HepG2 (cell line): ENCODE data around the gene ATG13. TPM values are rescaled to one million over a fixed set of nuclear protein-coding genes. Genes with fewer than 3 reads are reported as not detected.

Experiments
- DPF2 ChIP-seq: sonication (generic); formaldehyde crosslinking; IDR thresholded peaks from 2 replicates; pipeline ENCODE4 v1.4.0; 2020; ENCODE audit warnings: mild to moderate bottlenecking, low read depth, missing genetic modification reagents, borderline replicate concordance
- EHMT2 ChIP-seq: fragments of 200-600 bp; sonication (generic); IDR thresholded peaks from 2 replicates; pipeline ENCODE4 v1.7.0; 2017; ENCODE audit warnings: antibody characterized with exemption, low read depth, low read length, borderline replicate concordance
- FOSL2 ChIP-seq: sonication (generic); formaldehyde crosslinking; IDR thresholded peaks from 2 replicates; pipeline ENCODE4 v1.4.0; 2020; ENCODE audit warnings: missing genetic modification reagents
- FOXM1 ChIP-seq: sonication (generic); formaldehyde crosslinking; IDR thresholded peaks from 2 replicates; pipeline ENCODE4 v1.5.0; 2020; ENCODE audit warnings: missing genetic modification reagents
- HOXA5 ChIP-seq: sonication (generic); formaldehyde crosslinking; IDR thresholded peaks from 2 replicates; pipeline ENCODE4 v1.4.0; 2020; ENCODE audit warnings: missing genetic modification reagents
- PHB2 ChIP-seq: fragments of 450-650 bp; IDR thresholded peaks from 2 replicates; pipeline ENCODE4 v1.6.1; 2018; ENCODE audit not compliant: partially characterized antibody
- REL ChIP-seq: sonication (generic); formaldehyde crosslinking; conservative IDR thresholded peaks from 2 replicates; pipeline ENCODE4 v1.8.0; 2022; ENCODE audit warnings: mild to moderate bottlenecking, missing genetic modification reagents, moderate library complexity
- SMAD1 ChIP-seq: sonication (generic); formaldehyde crosslinking; IDR thresholded peaks from 2 replicates; pipeline ENCODE4 v1.4.0; 2020; ENCODE audit warnings: missing genetic modification reagents, low read depth, mild to moderate bottlenecking, borderline replicate concordance
- TOE1 ChIP-seq: sonication (generic); formaldehyde crosslinking; IDR thresholded peaks from 2 replicates; pipeline ENCODE4 v1.4.0; 2020; ENCODE audit warnings: mild to moderate bottlenecking, missing genetic modification reagents
- ZKSCAN8 ChIP-seq: IDR thresholded peaks from 2 replicates; pipeline ENCODE4 v1.6.1; 2016; ENCODE audit warnings: borderline replicate concordance, missing genetic modification reagents, missing compliant biosample characterization
- ZNF12 ChIP-seq: sonication (generic); formaldehyde crosslinking; IDR thresholded peaks from 2 replicates; pipeline ENCODE4 v1.5.0; 2020; ENCODE audit warnings: missing genetic modification reagents
- ZNF577 ChIP-seq: sonication (generic); formaldehyde crosslinking; IDR thresholded peaks from 2 replicates; pipeline ENCODE4 v1.4.0; 2020; ENCODE audit warnings: mild to moderate bottlenecking, low read depth, missing genetic modification reagents, borderline replicate concordance
- ZNF615 ChIP-seq: sonication (generic); formaldehyde crosslinking; IDR thresholded peaks from 2 replicates; pipeline ENCODE4 v1.5.0; 2020; ENCODE audit warnings: mild to moderate bottlenecking, missing genetic modification reagents, borderline replicate concordance
- polyA plus RNA-seq, 8 experiments: library from polyadenylated mRNA; depleted of rRNA in 3 of 8; stranded (reverse) in 7 of 8; unstranded in 1 of 8; fragments of >200 nt; fragmentation: Illumina TruSeq in 4 of 8; extraction: Trizol in 4 of 8; gene quantifications; 2 replicates each; pipeline versions ENCODE4 v1.2.1 to v1.2.3, GENCODE V29; 2011 to 2016; ENCODE audit warnings: low read depth in 4 of 8, missing spikeins in 1 of 8, mixed read lengths in 1 of 8; ENCODE audit not compliant: insufficient read depth in 1 of 8
- total RNA-seq, 5 experiments: library from RNA; depleted of rRNA; stranded (reverse); fragments of >200 nt; fragmentation: Illumina TruSeq; extraction: Trizol; gene quantifications; 2 replicates each; pipeline ENCODE4 v1.2.3, GENCODE V29; 2016; ENCODE audit warnings: low read depth in 1 of 5
- TF ChIP-seq, protein P1 (sequence below): sonication (generic); formaldehyde crosslinking; IDR thresholded peaks from 2 replicates; pipeline ENCODE4 v1.5.1; 2020; ENCODE audit warnings: mild to moderate bottlenecking, missing genetic modification reagents, moderate library complexity
- TF ChIP-seq, protein P2 (sequence below): sonication (generic); formaldehyde crosslinking; IDR thresholded peaks from 2 replicates; pipeline ENCODE4 v1.9.0; 2021; ENCODE audit warnings: mild to moderate bottlenecking, missing genetic modification reagents
- TF ChIP-seq, protein P3 (sequence below): sonication (generic); formaldehyde crosslinking; IDR thresholded peaks from 2 replicates; pipeline ENCODE4 v1.4.0; 2020; ENCODE audit warnings: missing genetic modification reagents, mild to moderate bottlenecking, borderline replicate concordance

ATG13 gene
- total and polyA plus RNA-seq, 2 of the 13 experiments (the other 11 are each of a cell fraction or from before 2014, with no cell fraction given), result 55.0 to 77.3 TPM

DNA sequence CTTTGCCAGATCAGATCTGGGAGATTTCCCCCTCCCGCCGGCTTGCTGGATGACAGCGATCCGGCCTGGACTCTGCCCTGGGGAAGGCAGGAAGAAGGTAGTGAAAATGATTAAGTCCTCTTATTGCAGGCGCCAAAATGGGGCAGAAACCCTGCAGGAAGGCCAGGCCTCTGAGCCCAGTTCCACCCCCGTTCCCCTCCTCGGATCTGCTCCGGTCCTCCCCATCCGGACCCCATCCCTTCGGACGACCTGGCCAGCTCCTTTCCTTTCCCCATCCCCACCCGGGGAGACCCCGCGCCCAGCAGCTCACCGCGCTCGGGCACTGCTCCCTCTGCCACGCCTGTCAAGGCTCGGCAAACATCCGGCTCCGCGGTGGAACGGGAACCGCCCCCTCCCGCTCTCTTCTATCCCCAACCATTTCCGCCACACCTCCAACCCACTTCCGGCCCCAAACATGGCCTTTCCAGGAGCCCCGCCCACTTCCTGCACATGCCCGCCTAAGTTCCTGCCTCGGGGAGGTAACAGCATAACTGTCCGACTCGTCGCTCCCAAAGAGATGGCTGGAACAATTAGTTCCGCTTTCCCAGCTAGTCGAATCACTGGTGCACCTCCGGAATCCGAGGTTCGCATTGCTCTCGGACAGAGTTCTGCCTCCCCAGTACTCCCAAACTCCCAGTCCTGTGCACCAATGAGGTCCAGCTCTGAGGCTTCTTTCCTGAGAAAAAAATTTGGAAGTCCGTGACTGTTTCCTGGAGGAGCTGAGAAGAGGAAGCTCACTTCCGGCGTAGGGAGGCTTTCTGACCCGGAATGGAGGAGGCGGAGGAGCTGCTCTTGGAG is 83.1 kb downstream of the ATG13 start, which contains the start of the genes ARHGAP1 and ZNF408 (continued):
- TF ChIP-seq TOE1 (no peak), HOXA5 (CRISPR knock-in tag) (peak; percentile 80; the same call in 1 of the 2 replicates), DPF2 (CRISPR knock-in tag) (no peak), PHB2 (no peak), REL (CRISPR knock-in tag) (no peak), ZKSCAN8 (no peak), ZNF577 (CRISPR knock-in tag) (no peak), FOXM1 (no peak), ZNF12 (CRISPR knock-in tag) (peak; percentile 48; the same call in 1 of the 2 replicates), FOSL2 (peak; percentile 7; the same call in 1 of the 2 replicates), SMAD1 (CRISPR knock-in tag) (no peak), EHMT2 (peak; percentile 39; the same call in 1 of the 2 replicates), ZNF615 (CRISPR knock-in tag) (peak; percentile 75; the same call in 1 of the 2 replicates)
- TF ChIP-seq, protein P1, sequence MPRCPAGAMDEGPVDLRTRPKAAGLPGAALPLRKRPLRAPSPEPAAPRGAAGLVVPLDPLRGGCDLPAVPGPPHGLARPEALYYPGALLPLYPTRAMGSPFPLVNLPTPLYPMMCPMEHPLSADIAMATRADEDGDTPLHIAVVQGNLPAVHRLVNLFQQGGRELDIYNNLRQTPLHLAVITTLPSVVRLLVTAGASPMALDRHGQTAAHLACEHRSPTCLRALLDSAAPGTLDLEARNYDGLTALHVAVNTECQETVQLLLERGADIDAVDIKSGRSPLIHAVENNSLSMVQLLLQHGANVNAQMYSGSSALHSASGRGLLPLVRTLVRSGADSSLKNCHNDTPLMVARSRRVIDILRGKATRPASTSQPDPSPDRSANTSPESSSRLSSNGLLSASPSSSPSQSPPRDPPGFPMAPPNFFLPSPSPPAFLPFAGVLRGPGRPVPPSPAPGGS, result no peak; the same call in 1 of the 2 replicates
- TF ChIP-seq, protein P2, sequence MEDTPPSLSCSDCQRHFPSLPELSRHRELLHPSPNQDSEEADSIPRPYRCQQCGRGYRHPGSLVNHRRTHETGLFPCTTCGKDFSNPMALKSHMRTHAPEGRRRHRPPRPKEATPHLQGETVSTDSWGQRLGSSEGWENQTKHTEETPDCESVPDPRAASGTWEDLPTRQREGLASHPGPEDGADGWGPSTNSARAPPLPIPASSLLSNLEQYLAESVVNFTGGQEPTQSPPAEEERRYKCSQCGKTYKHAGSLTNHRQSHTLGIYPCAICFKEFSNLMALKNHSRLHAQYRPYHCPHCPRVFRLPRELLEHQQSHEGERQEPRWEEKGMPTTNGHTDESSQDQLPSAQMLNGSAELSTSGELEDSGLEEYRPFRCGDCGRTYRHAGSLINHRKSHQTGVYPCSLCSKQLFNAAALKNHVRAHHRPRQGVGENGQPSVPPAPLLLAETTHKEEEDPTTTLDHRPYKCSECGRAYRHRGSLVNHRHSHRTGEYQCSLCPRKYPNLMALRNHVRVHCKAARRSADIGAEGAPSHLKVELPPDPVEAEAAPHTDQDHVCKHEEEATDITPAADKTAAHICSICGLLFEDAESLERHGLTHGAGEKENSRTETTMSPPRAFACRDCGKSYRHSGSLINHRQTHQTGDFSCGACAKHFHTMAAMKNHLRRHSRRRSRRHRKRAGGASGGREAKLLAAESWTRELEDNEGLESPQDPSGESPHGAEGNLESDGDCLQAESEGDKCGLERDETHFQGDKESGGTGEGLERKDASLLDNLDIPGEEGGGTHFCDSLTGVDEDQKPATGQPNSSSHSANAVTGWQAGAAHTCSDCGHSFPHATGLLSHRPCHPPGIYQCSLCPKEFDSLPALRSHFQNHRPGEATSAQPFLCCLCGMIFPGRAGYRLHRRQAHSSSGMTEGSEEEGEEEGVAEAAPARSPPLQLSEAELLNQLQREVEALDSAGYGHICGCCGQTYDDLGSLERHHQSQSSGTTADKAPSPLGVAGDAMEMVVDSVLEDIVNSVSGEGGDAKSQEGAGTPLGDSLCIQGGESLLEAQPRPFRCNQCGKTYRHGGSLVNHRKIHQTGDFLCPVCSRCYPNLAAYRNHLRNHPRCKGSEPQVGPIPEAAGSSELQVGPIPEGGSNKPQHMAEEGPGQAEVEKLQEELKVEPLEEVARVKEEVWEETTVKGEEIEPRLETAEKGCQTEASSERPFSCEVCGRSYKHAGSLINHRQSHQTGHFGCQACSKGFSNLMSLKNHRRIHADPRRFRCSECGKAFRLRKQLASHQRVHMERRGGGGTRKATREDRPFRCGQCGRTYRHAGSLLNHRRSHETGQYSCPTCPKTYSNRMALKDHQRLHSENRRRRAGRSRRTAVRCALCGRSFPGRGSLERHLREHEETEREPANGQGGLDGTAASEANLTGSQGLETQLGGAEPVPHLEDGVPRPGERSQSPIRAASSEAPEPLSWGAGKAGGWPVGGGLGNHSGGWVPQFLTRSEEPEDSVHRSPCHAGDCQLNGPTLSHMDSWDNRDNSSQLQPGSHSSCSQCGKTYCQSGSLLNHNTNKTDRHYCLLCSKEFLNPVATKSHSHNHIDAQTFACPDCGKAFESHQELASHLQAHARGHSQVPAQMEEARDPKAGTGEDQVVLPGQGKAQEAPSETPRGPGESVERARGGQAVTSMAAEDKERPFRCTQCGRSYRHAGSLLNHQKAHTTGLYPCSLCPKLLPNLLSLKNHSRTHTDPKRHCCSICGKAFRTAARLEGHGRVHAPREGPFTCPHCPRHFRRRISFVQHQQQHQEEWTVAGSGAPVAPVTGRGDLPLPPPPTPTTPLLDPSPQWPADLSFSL (CRISPR knock-in tag), result no peak
- TF ChIP-seq, protein P3, sequence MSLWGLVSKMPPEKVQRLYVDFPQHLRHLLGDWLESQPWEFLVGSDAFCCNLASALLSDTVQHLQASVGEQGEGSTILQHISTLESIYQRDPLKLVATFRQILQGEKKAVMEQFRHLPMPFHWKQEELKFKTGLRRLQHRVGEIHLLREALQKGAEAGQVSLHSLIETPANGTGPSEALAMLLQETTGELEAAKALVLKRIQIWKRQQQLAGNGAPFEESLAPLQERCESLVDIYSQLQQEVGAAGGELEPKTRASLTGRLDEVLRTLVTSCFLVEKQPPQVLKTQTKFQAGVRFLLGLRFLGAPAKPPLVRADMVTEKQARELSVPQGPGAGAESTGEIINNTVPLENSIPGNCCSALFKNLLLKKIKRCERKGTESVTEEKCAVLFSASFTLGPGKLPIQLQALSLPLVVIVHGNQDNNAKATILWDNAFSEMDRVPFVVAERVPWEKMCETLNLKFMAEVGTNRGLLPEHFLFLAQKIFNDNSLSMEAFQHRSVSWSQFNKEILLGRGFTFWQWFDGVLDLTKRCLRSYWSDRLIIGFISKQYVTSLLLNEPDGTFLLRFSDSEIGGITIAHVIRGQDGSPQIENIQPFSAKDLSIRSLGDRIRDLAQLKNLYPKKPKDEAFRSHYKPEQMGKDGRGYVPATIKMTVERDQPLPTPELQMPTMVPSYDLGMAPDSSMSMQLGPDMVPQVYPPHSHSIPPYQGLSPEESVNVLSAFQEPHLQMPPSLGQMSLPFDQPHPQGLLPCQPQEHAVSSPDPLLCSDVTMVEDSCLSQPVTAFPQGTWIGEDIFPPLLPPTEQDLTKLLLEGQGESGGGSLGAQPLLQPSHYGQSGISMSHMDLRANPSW (CRISPR knock-in tag), result peak; percentile 75; the same call in 1 of the 2 replicates
